ENCODE data around the gene SAMD10. TPM values are rescaled to one million over a fixed set of nuclear protein-coding genes. Genes with fewer than 3 reads are reported as not detected.

SAMD10 gene
- total and polyA plus RNA-seq, 4 donors = 2.3 to 6.8 (median 5.6) TPM

DNA sequence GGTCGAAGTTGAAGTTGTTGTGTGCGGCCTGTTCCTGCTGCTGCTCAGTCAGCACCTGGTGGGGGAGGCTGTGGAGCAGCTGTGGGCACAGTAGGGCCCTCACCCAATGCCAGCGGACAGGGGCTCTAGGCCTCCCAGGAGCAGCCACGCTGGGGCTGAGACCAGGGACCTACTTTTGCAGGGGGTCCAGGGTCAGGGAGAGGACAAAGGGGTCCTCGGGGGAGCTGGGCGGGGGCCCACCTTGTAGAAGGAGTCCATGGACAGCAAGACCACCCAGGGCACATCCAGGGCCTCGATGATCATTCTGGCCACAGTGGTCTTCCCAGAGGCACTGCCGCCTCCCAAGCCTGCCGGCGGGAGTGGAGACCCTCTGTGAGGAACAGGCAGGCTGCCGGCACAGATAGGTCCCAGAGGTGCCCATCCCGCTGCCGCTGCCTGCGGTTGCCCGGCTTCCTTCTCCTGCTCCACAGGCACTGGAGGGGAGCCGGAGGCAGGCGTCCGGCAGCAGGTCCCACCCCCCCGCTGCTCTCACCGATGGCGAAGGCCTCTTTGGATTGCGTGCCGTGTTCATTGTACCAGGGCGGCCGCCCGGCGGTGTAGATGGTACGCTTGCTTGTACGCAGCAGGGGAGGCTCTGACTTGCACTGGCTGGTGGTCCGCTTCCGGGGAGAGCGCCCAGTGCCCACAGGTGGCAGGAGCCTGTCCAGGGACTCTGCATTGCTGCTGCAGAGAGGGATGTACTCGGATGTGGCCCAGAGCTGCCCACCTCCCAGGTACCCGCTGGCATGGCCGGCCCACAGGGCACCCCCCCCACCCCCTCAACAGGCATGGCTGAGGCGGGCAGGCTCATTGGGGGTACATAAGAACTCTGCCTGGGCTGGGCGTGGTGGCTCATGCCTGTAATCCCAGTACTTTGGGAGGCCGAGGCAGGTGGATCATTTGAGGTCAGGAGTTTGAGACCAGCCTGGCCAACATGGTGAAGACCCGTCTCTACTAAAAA is 33.2 kb downstream of the SAMD10 start:
- peaks cover 7 to 35% (median 13%) of the 10 kb centered on the region in 4 donors for H3K36me3 ChIP-seq (ENCODE audit: control insufficient read depth in 4 of 4, insufficient read depth in 4 of 4, low read length in 4 of 4)
- peaks cover 4 to 42% (median 7%) of the 10 kb centered on the region in 5 donors for H3K4me1 ChIP-seq (ENCODE audit: control insufficient read depth in 5 of 5, insufficient read depth in 5 of 5, low read length in 5 of 5)
- no peak for DNase-seq
- WGBS, 2 donors = 95 to 97% methylated on average over 39 of the region's 39 CpGs
- no peaks in the 10 kb centered on the region for H3K27me3 ChIP-seq (ENCODE audit: control insufficient read depth in 3 of 3, insufficient read depth in 3 of 3, low read length in 2 of 3)
- no peak overlapping the region for H3K27ac ChIP-seq (ENCODE audit: low read depth in 1 of 2, low read length in 1 of 2)
- TF ChIP-seq, protein P1, sequence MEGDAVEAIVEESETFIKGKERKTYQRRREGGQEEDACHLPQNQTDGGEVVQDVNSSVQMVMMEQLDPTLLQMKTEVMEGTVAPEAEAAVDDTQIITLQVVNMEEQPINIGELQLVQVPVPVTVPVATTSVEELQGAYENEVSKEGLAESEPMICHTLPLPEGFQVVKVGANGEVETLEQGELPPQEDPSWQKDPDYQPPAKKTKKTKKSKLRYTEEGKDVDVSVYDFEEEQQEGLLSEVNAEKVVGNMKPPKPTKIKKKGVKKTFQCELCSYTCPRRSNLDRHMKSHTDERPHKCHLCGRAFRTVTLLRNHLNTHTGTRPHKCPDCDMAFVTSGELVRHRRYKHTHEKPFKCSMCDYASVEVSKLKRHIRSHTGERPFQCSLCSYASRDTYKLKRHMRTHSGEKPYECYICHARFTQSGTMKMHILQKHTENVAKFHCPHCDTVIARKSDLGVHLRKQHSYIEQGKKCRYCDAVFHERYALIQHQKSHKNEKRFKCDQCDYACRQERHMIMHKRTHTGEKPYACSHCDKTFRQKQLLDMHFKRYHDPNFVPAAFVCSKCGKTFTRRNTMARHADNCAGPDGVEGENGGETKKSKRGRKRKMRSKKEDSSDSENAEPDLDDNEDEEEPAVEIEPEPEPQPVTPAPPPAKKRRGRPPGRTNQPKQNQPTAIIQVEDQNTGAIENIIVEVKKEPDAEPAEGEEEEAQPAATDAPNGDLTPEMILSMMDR (IDR thresholded peaks at IDR 0.05; ENCODE audit: control extremely low read depth, extremely low read depth) = no peak
- no peak overlapping the region for H3K9ac ChIP-seq (ENCODE audit: insufficient read depth in 1 of 2, low read length in 2 of 2)
- no peak overlapping the region for H3K4me3 ChIP-seq
- ATAC-seq (ENCODE audit: insufficient read depth, low FRiP score) = no peak
- H3K9me3 ChIP-seq (ENCODE audit: control insufficient read depth in 4 of 4, insufficient read depth in 3 of 4, low read length in 3 of 4) = no peaks in the 10 kb centered on the region

DNA sequence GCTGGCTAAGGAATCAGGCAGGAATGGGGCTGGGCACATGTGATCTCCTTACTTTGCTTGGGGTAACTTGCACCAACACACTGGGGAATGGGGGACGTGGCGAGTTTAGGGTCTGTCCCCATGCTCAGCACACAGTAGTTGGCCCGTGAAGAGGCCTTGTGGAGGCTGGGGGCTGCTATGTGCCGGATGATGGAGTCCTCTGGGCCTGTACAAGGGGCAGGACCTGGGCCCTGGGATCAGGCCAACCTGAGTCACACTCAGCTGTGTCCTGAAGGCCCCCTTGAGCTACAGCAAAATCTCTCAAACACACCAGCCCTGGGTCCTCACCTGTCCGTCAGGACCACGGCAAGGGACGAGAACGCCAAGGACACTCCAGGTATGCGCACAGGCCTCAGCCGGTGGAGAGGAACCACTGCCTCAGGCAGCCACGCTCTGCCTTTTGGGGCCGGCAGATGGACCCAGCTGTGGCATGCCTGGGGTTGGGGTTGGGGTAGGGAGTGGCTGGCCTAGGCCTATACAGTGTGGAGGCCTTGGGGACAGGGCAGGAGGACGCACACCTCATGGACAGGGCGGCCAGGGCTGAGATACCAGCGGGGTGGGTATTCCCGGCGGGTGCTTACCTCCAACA is 34.3 kb downstream of the SAMD10 start:
- H3K4me1 ChIP-seq (ENCODE audit: control insufficient read depth in 5 of 5, insufficient read depth in 5 of 5, low read length in 5 of 5) = peaks cover 0 to 35% (median 7%) of the 10 kb centered on the region in 5 donors
- 93 to 95% methylated on average over 17 of the region's 17 CpGs for WGBS, 2 donors
- H3K27me3 ChIP-seq (ENCODE audit: control insufficient read depth in 3 of 3, insufficient read depth in 3 of 3, low read length in 2 of 3) = no peaks in the 10 kb centered on the region
- H3K9ac ChIP-seq (ENCODE audit: insufficient read depth in 1 of 2, low read length in 2 of 2) = no peak overlapping the region
- H3K9me3 ChIP-seq (ENCODE audit: control insufficient read depth in 4 of 4, insufficient read depth in 3 of 4, low read length in 3 of 4) = no peaks in the 10 kb centered on the region
- ATAC-seq (ENCODE audit: insufficient read depth, low FRiP score) = no peak
- H3K4me3 ChIP-seq = no peak overlapping the region
- no peak overlapping the region for H3K27ac ChIP-seq (ENCODE audit: low read depth in 1 of 2, low read length in 1 of 2)
- TF ChIP-seq, protein P1 (IDR thresholded peaks at IDR 0.05; ENCODE audit: control extremely low read depth, extremely low read depth) = no peak
- peaks cover 7 to 45% (median 19%) of the 10 kb centered on the region in 4 donors for H3K36me3 ChIP-seq (ENCODE audit: control insufficient read depth in 4 of 4, insufficient read depth in 4 of 4, low read length in 4 of 4)
- DNase-seq = no peak

DNA sequence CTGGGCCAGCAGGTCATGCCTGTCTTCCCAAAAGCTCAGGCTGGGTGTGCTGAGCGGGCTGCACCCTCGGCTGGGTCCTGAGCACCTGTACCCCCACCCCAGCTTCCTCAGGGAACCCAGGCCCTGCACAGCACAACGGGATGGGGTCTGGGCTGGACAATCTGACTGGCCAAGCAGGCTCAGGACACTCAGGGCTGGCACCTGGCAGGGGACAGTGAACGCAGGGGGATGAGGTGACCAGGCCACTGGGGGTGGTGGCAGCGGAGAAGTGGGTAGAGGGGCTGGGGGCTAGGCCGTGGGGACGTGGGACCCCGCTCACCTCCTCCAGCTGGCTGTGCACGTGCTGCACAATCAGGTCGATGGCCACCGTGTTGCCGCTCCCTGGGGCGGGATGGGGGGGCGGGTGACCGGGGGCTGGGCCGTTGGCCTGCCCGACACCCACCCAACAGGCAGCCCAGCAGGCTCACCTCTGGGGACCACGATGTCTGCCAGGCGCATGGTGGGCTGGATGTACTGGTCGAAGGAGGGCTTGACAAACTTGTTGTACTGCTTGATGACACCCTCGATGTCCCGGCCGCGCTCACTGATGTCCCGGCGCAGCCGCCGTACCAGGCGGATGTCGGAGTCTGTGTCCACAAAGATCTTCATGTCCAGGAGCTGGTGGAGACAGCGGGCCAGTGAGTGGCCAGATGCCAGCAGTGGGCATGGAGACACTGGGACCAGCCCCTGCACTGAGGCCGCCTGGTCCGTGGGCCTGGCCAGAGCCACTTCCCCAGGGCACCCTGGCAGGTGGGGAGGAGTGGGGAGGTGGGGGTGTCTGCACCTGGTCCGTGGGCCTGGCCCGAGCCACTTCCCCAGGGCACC is 35.1 kb downstream of the SAMD10 start:
- peaks cover 13 to 52% (median 19%) of the 10 kb centered on the region in 4 donors for H3K36me3 ChIP-seq (ENCODE audit: control insufficient read depth in 4 of 4, insufficient read depth in 4 of 4, low read length in 4 of 4)
- TF ChIP-seq, protein P1 (IDR thresholded peaks at IDR 0.05; ENCODE audit: control extremely low read depth, extremely low read depth) = no peak
- no peak for DNase-seq
- H3K4me3 ChIP-seq = no peak overlapping the region
- no peaks in the 10 kb centered on the region for H3K9me3 ChIP-seq (ENCODE audit: control insufficient read depth in 4 of 4, insufficient read depth in 3 of 4, low read length in 3 of 4)
- H3K4me1 ChIP-seq (ENCODE audit: control insufficient read depth in 5 of 5, insufficient read depth in 5 of 5, low read length in 5 of 5) = peaks cover 0 to 28% (median 6%) of the 10 kb centered on the region in 5 donors
- no peak overlapping the region for H3K9ac ChIP-seq (ENCODE audit: insufficient read depth in 1 of 2, low read length in 2 of 2)
- H3K27me3 ChIP-seq (ENCODE audit: control insufficient read depth in 3 of 3, insufficient read depth in 3 of 3, low read length in 2 of 3) = no peaks in the 10 kb centered on the region
- 91 to 92% methylated on average over 34 to 35 of the region's 35 CpGs for WGBS, 2 donors
- no peak for ATAC-seq (ENCODE audit: insufficient read depth, low FRiP score)
- no peak overlapping the region for H3K27ac ChIP-seq (ENCODE audit: low read depth in 1 of 2, low read length in 1 of 2)

All from lung (tissue), 12 donors.